Endothelial cell of umbilical vein (primary cell): ENCODE measurements around the gene GOLGA6L6.
"Not testable (repeated sequence)": the region's sequence is repeated elsewhere in the genome, so short reads cannot be mapped to it uniquely, and the experiment has no call there.

Experiments
- EZH2 ChIP-seq: IDR thresholded peaks from 2 replicates; pipeline ENCODE4 v1.6.1; 2012; ENCODE audit warnings: borderline replicate concordance, low read depth, mild to moderate bottlenecking, moderate library complexity, low read length, inconsistent platforms; ENCODE audit not compliant: severe bottlenecking
- MYC ChIP-seq: IDR thresholded peaks from one replicate; pipeline ENCODE4 v1.6.1; 2011; ENCODE audit warnings: mild to moderate bottlenecking, low read depth, low read length
- POLR2AphosphoS5 ChIP-seq: IDR thresholded peaks from 2 replicates; pipeline ENCODE4 v1.6.1; 2012; ENCODE audit warnings: low read depth, mild to moderate bottlenecking, control low read depth, low read length, moderate library complexity; ENCODE audit not compliant: insufficient read depth
- TF ChIP-seq, protein P1 (sequence below), 2 donors: IDR thresholded peaks; 1 replicate in 1 of 2; 2 replicates in 1 of 2; pipeline ENCODE4 v1.5.1; 2011; ENCODE audit warnings: low read length in 2 of 2, mild to moderate bottlenecking in 2 of 2, moderate library complexity in 2 of 2, control low read depth in 1 of 2, inconsistent platforms in 1 of 2, low read depth in 1 of 2; ENCODE audit not compliant: insufficient read depth in 1 of 2; ENCODE audit errors: extremely low read depth in 1 of 2
- TF ChIP-seq, protein P2 (sequence below): IDR thresholded peaks from 2 replicates; pipeline ENCODE4 v1.6.1; 2011; ENCODE audit not compliant: insufficient read depth, insufficient read length

DNA sequence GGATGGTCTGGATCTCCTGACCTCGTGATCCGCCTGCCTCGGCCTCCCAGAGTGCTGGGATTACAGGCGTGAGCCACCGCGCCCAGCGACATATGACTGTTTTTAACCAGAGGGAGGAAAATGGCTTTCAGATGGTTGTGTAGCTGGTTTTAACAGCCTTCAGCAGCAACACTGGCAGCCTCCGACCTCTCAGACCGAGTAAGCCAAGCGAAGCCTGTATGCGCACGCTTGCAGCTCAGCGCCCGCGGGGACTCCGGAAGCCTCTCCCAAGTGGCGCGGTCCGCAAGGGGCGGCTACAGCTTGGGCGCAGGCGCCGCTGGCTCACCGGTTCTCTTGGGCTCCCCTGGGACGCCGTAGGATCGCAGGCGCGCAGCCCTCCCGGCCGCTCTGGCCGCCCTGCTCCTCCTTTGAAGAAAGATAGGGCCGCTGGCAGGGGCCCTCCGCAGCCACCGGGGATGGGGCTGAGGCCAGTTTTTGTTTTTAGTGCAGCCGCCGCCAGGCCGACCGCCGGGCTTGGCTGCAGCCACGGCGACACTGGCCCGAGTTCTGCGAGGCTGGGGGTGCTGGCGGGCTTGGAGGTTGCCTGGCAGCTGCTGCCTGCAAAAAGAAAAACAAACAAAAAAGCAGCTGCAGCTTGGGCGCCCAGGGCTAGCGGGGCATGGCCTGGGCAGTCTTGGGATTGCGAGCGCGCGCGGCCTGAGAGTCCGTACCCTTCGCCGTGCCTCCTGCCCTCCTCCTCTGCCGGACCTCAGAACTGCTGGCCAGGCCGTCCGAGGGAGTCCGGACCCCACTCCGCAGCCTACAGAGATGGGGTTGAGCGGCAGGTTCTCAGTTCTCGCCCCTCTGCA, 39.9 kb upstream of the GOLGA6L6 start:
- TF ChIP-seq, protein P1, sequence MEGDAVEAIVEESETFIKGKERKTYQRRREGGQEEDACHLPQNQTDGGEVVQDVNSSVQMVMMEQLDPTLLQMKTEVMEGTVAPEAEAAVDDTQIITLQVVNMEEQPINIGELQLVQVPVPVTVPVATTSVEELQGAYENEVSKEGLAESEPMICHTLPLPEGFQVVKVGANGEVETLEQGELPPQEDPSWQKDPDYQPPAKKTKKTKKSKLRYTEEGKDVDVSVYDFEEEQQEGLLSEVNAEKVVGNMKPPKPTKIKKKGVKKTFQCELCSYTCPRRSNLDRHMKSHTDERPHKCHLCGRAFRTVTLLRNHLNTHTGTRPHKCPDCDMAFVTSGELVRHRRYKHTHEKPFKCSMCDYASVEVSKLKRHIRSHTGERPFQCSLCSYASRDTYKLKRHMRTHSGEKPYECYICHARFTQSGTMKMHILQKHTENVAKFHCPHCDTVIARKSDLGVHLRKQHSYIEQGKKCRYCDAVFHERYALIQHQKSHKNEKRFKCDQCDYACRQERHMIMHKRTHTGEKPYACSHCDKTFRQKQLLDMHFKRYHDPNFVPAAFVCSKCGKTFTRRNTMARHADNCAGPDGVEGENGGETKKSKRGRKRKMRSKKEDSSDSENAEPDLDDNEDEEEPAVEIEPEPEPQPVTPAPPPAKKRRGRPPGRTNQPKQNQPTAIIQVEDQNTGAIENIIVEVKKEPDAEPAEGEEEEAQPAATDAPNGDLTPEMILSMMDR (IDR thresholded peaks at IDR 0.05; ENCODE audit: extremely low read depth in 1 of 2, insufficient read depth in 1 of 2, low read depth in 1 of 2, low read length in 2 of 2), result not testable (repeated sequence)
- TF ChIP-seq, protein P2, sequence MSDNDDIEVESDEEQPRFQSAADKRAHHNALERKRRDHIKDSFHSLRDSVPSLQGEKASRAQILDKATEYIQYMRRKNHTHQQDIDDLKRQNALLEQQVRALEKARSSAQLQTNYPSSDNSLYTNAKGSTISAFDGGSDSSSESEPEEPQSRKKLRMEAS, result not testable (repeated sequence)
- TF ChIP-seq POLR2AphosphoS5, EZH2, MYC: not testable (repeated sequence)
